ENCODE results near the gene ARL16. TPM values are rescaled to one million over a fixed set of nuclear protein-coding genes. Genes with fewer than 3 reads are reported as not detected.

Gene ARL16
- total RNA-seq, 3 donors from 2014 or later: 34.9 to 44.2 (median 37.5) TPM

DNA sequence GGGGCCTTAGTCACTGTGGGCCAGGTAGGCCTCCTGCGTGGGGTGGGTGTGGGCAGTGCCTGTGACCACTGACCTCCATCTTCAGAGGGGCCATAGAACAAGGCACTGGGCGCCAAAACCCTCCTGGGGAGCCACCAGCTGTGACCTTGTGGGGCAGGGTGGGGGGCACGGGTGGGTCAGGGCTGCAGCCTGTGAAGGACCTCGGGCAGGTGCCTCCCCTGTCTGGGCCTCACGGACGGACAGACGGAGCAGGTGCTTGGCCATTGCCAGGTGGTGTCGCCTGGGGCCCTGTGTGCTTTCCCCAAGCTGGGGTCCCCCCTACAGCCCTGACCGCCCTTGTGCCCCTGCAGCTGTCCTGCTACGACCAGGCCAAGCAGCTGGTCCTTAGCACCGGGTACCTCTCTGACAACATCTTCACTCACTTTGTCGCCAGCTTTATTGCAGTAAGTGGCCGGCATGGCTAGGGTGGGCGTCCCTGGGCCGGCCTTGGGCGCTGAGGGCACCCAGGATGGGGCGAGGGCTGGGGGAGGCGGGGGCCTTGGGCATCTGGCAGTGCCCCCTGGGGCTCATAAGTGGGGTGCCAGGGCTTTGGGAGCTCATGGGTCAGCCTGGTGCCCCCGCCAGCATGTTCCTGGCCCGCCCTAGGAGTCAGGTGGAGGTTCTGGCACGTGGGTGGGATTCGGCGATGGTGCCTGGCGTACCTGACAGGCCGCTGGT, 33.6 kb upstream of the ARL16 start:
- DNase-seq (ENCODE audit: low spot score in 2 of 2): no peak
- Histone ChIP-seq H3K4me3 (no peak overlapping the region), H3K4me1 (peaks cover 5 to 10% of the 10 kb centered on the region in 2 donors), H3K27me3 (no peaks in the 10 kb centered on the region), H3K27ac (no peak overlapping the region), H3K36me3 (no peaks in the 10 kb centered on the region), H3K9me3 (no peaks in the 10 kb centered on the region)
- TF ChIP-seq POLR2AphosphoS5 (IDR thresholded peaks at IDR 0.05) (no peak), POLR2A (IDR thresholded peaks at IDR 0.05) (no peak)
- TF ChIP-seq, protein P1, sequence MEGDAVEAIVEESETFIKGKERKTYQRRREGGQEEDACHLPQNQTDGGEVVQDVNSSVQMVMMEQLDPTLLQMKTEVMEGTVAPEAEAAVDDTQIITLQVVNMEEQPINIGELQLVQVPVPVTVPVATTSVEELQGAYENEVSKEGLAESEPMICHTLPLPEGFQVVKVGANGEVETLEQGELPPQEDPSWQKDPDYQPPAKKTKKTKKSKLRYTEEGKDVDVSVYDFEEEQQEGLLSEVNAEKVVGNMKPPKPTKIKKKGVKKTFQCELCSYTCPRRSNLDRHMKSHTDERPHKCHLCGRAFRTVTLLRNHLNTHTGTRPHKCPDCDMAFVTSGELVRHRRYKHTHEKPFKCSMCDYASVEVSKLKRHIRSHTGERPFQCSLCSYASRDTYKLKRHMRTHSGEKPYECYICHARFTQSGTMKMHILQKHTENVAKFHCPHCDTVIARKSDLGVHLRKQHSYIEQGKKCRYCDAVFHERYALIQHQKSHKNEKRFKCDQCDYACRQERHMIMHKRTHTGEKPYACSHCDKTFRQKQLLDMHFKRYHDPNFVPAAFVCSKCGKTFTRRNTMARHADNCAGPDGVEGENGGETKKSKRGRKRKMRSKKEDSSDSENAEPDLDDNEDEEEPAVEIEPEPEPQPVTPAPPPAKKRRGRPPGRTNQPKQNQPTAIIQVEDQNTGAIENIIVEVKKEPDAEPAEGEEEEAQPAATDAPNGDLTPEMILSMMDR (IDR thresholded peaks at IDR 0.05): no peak
- intact Hi-C loops (cut with DNase I; ENCODE audit: low total_unique reads): no loop called here

DNA sequence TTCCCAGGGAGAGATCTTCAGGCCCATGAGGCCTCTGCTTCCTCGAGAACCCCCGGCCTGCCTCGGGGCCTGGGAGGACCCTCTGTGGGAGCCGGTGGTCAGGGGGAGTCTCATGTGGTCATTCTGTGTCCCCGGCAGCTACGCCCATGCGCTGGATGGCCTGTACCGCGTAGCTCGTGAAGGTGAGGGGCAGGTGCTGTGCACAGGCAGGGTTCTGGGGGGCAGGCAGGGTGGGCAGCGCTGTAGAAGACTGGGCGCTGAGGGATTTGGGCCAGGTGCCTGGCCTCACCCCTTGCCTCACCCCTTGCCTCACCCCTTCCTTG, 33.0 kb upstream of the ARL16 start:
- H3K4me1 ChIP-seq: peaks cover 5 to 10% of the 10 kb centered on the region in 2 donors
- H3K27ac ChIP-seq: no peak overlapping the region
- no peaks in the 10 kb centered on the region for H3K36me3 ChIP-seq
- no peak for DNase-seq (ENCODE audit: low spot score in 2 of 2)
- H3K4me3 ChIP-seq: no peak overlapping the region
- intact Hi-C loops (cut with DNase I; ENCODE audit: low total_unique reads): no loop called here
- no peaks in the 10 kb centered on the region for H3K27me3 ChIP-seq
- TF ChIP-seq POLR2A (IDR thresholded peaks at IDR 0.05) (no peak), POLR2AphosphoS5 (IDR thresholded peaks at IDR 0.05) (no peak)
- TF ChIP-seq, protein P1 (IDR thresholded peaks at IDR 0.05): no peak
- no peaks in the 10 kb centered on the region for H3K9me3 ChIP-seq

DNA sequence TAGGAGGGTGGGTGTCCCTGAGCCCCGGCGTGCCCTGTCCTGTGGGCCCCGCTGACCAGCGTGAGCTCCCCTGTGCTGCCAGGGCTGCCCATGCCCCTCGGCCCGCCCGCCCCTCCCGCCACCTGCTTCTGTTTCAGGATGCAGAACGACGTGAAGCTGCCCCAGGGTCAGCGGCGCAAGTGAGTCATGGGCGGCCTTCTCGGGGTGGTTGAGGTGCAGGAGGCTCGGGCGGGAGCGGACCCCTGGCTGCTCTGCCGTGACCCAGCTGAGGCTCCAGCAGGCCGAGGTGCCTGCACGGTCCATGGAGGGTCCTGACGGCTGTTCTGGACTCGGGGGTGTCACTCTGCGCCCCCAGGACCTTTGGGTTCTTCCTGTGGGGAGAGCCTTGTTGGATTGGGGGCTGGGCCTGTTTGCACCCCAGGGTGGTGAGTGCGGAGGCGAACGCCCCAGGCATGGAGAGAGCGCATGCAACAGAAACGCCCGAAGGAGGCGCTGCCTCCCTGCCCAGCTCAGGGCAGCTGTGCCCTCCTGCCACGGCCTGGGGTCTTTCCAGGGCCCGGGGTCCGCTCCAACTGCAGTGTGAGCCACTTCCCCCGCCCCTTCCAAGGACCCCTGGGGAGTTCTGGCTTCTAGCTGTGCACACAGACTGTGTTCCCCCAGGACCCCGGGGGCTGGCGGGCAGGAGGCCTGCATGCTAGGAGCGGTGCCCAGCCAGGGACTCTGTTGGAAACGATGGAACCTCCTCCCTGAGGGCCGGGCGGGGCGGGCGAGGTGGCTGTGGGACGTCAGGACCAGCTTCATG, 32.5 kb upstream of the ARL16 start:
- intact Hi-C loops (cut with DNase I; ENCODE audit: low total_unique reads): no loop called here
- no peak for DNase-seq (ENCODE audit: low spot score in 2 of 2)
- no peaks in the 10 kb centered on the region for H3K27me3 ChIP-seq

DNA sequence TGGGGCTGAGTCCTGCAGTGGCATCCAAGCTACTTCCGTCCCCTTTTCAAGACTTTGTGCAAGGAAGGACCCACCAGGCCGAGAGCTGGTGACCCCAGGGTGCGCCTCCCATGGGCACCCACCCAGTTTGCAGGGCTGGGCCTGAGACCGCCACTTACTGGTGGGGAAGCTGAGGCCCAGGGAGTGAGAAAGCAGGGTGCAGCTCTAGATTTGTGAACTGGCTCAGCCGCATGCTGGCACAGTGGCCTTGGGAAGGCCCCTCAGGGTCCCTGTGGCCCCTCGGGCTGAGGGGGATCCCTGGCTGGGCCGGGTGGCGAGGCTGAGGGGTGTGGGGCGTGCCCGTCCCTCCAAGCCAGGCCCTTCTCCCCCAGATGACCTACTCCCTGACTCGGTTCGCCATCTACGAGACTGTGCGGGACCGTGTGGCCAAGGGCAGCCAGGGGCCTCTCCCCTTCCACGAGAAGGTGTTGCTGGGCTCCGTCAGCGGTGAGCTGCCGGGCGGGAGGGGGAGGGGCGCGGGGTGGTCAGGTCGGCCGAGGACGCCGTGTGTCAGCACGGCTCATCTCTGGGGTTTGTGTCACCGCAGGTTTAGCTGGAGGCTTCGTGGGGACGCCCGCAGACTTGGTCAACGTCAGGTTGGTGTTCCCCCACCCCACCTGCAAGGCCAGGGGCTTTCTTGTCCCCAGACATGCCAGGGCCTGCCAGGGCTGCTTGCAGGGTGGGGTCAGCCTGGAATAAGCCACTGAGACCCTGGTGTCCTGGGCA, 31.7 kb upstream of the ARL16 start:
- TF ChIP-seq POLR2A (IDR thresholded peaks at IDR 0.05): no peak
- TF ChIP-seq POLR2AphosphoS5 (IDR thresholded peaks at IDR 0.05): no peak
- no peaks in the 10 kb centered on the region for H3K27me3 ChIP-seq
- H3K36me3 ChIP-seq: no peaks in the 10 kb centered on the region
- no peak overlapping the region for H3K4me3 ChIP-seq
- H3K27ac ChIP-seq: no peak overlapping the region
- intact Hi-C loops (cut with DNase I; ENCODE audit: low total_unique reads): no loop called here
- H3K9me3 ChIP-seq: no peaks in the 10 kb centered on the region
- DNase-seq (ENCODE audit: low spot score in 2 of 2): no peak
- H3K4me1 ChIP-seq: peaks cover 11 to 19% of the 10 kb centered on the region in 2 donors

More for the DNA sequence above, 32.5 kb upstream of the ARL16 start:
- Histone ChIP-seq H3K27ac (no peak overlapping the region), H3K36me3 (no peaks in the 10 kb centered on the region), H3K4me1 (peaks cover 7 to 12% of the 10 kb centered on the region in 2 donors), H3K9me3 (no peaks in the 10 kb centered on the region), H3K4me3 (no peak overlapping the region)
- TF ChIP-seq POLR2A (IDR thresholded peaks at IDR 0.05): no peak
- TF ChIP-seq, protein P1 (IDR thresholded peaks at IDR 0.05): no peak
- no peak for TF ChIP-seq POLR2AphosphoS5 (IDR thresholded peaks at IDR 0.05)

DNA sequence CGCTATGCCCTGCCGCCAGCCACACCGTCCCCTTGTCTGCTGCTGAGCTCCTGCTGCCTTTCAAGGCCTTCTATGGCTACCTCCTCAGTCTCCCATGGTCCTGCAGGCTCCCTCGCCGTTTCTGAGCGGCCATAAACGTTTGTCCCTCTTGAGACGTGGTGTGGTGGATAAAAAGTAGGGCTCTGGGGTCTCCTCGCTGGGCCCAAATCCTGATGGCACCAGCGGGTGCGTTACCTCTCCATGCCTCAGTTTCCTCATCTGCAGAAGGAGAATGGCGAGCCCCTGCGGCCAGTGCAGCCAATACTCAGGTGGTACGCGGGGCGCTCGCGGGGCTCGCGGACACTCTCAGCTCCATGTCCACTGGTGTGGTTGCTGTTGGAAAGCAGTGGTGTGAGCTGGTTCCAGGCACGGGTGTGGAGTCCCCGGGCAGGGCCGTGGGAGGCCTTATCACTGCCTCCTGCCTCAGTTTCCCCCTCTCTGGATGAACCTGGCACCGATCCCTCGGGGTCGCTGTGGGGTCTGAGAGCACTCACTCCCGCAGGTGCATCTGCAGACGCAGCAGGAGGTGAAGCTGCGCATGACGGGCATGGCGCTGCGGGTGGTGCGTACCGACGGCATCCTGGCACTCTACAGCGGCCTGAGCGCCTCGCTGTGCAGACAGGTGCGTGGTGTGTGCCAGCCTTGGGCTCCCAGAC, 31.0 kb upstream of the ARL16 start:
- DNase-seq (ENCODE audit: low spot score in 2 of 2): no peak
- no peaks in the 10 kb centered on the region for H3K9me3 ChIP-seq
- H3K27ac ChIP-seq: no peak overlapping the region
- TF ChIP-seq POLR2A (IDR thresholded peaks at IDR 0.05) (no peak), POLR2AphosphoS5 (IDR thresholded peaks at IDR 0.05) (no peak)
- TF ChIP-seq, protein P1 (IDR thresholded peaks at IDR 0.05): no peak
- intact Hi-C loops (cut with DNase I; ENCODE audit: low total_unique reads): no loop called here
- no peak overlapping the region for H3K4me3 ChIP-seq
- H3K36me3 ChIP-seq: no peaks in the 10 kb centered on the region
- peaks cover 11 to 19% of the 10 kb centered on the region in 2 donors for H3K4me1 ChIP-seq
- no peaks in the 10 kb centered on the region for H3K27me3 ChIP-seq
